ENCODE measurements around the gene EFEMP2.
A peak's percentile ranks its signal among the peaks of the same experiment; 100 is the strongest.

EFEMP2 gene

DNA sequence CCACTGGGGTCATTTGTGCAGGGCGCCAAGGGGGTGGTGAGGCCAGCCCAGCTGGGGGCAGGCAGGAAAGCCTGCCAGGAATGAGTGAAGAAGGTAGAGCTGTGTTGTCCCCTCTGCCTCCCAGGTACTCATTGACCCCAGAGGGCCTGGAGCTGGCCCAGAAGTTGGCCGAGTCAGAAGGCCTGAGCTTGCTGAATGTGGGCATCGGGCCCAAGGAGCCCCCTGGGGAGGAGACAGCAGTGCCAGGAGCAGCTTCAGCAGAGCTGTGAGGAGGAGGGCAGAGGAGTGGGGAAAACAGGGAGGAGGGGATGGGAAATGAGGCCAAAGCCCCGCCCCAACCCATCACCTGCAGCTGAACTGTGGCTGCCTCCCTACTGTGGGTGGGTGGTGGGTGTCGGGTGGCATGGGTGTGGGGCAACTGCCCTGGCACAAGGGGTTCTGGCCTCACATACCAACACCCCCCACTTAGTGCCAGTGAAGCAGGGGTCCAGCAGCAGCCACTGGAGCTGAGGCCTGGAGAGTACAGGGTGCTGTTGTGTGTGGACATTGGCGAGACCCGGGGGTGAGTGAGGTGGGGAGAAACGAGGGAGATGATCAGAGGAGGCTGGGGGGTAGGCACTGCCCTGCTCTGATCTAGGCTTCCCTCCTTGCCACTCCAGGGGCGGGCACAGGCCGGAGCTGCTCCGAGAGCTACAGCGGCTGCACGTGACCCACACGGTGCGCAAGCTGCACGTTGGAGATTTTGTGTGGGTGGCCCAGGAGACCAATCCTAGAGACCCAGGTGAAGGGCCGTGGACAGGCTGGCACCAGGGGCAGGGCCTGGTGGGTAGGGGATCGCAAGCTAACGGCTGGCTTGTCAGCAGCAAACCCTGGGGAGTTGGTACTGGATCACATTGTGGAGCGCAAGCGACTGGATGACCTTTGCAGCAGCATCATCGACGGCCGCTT lies 9.4 kb downstream of the EFEMP2 start:
- Histone ChIP-seq H2AFZ (no peak overlapping the region), H3K79me2 (peaks cover 2% of the 10 kb centered on the region), H3K27me3 (ENCODE audit: control insufficient read depth, insufficient read depth, low read length) (no peaks in the 10 kb centered on the region), H3K4me2 (ENCODE audit: low read length) (no peak overlapping the region), H3K36me3 (ENCODE audit: control insufficient read depth, insufficient read depth, low read length) (no peaks in the 10 kb centered on the region), H3K9me3 (ENCODE audit: control insufficient read depth, low read length) (no peaks in the 10 kb centered on the region), H3K9ac (no peak overlapping the region), H3K4me1 (peaks cover 5% of the 10 kb centered on the region), H3K27ac (no peak overlapping the region), H3K4me3 (ENCODE audit: low read depth, low read length) (no peak overlapping the region)
- TF ChIP-seq CTCF (IDR thresholded peaks at IDR 0.05) = no peak

- H3K4me2 ChIP-seq (ENCODE audit: low read length) = no peak overlapping the region
- H3K27me3 ChIP-seq (ENCODE audit: control insufficient read depth, insufficient read depth, low read length) = no peaks in the 10 kb centered on the region
- H3K9ac ChIP-seq = no peak overlapping the region
- H3K36me3 ChIP-seq (ENCODE audit: control insufficient read depth, insufficient read depth, low read length) = no peaks in the 10 kb centered on the region
- no peak overlapping the region for H2AFZ ChIP-seq
- TF ChIP-seq CTCF (IDR thresholded peaks at IDR 0.05) = no peak
- H3K4me1 ChIP-seq = peaks cover 5% of the 10 kb centered on the region
- no peak overlapping the region for H3K27ac ChIP-seq
- no peak overlapping the region for H3K4me3 ChIP-seq (ENCODE audit: low read depth, low read length)
- peaks cover 2% of the 10 kb centered on the region for H3K79me2 ChIP-seq
- H3K9me3 ChIP-seq (ENCODE audit: control insufficient read depth, low read length) = no peaks in the 10 kb centered on the region
Measured at GRCh38 chr11:65862191-65862735, 10.3 kb downstream of the EFEMP2 start.

GRCh38 chr11:65861533-65862183 lies 10.9 kb downstream of the EFEMP2 start:
- Histone ChIP-seq H3K9ac (no peak overlapping the region), H3K27me3 (ENCODE audit: control insufficient read depth, insufficient read depth, low read length) (no peaks in the 10 kb centered on the region), H3K4me1 (peaks cover 5% of the 10 kb centered on the region), H3K27ac (no peak overlapping the region), H3K4me3 (ENCODE audit: low read depth, low read length) (peak overlapping the region; percentile 90), H3K9me3 (ENCODE audit: control insufficient read depth, low read length) (no peaks in the 10 kb centered on the region), H3K79me2 (peaks cover 4% of the 10 kb centered on the region), H3K4me2 (ENCODE audit: low read length) (peak overlapping the region; percentile 97), H3K36me3 (ENCODE audit: control insufficient read depth, insufficient read depth, low read length) (no peaks in the 10 kb centered on the region), H2AFZ (no peak overlapping the region)
- no peak for TF ChIP-seq CTCF (IDR thresholded peaks at IDR 0.05)

GRCh38 chr11:65861165-65861505 lies 11.5 kb downstream of the EFEMP2 start:
- Histone ChIP-seq H3K27ac (peak overlapping the region; percentile 100), H3K79me2 (peaks cover 5% of the 10 kb centered on the region), H3K4me2 (ENCODE audit: low read length) (peak overlapping the region; percentile 97), H2AFZ (peak overlapping the region; percentile 80), H3K9ac (peak overlapping the region; percentile 84), H3K9me3 (ENCODE audit: control insufficient read depth, low read length) (no peaks in the 10 kb centered on the region), H3K27me3 (ENCODE audit: control insufficient read depth, insufficient read depth, low read length) (no peaks in the 10 kb centered on the region), H3K4me1 (peaks cover 9% of the 10 kb centered on the region), H3K4me3 (ENCODE audit: low read depth, low read length) (peak overlapping the region; percentile 90), H3K36me3 (ENCODE audit: control insufficient read depth, insufficient read depth, low read length) (no peaks in the 10 kb centered on the region)
- TF ChIP-seq CTCF (IDR thresholded peaks at IDR 0.05) = no peak
